Measurements from ENCODE around the gene LAG3.

Gene LAG3

GRCh38 chr12:6827437-6827911 lies 55.2 kb downstream of the LAG3 start:
- Histone ChIP-seq H3K4me2 (ENCODE audit: low read length) (peak overlapping the region; percentile 42), H3K27ac (ENCODE audit: low read depth, low read length) (no peak overlapping the region), H3K4me1 (ENCODE audit: control insufficient read depth, low read length) (peaks cover 21% of the 10 kb centered on the region), H3K9me3 (ENCODE audit: control insufficient read depth, insufficient read depth, low read length) (no peaks in the 10 kb centered on the region), H3K9me2 (replicated peaks; ENCODE audit: control insufficient read depth, low read length) (no peaks in the 10 kb centered on the region), H3K4me3 (ENCODE audit: low read length) (no peak overlapping the region), H3K79me2 (ENCODE audit: control insufficient read depth, low read length) (no peaks in the 10 kb centered on the region), H3K36me3 (ENCODE audit: control insufficient read depth, low read length) (no peaks in the 10 kb centered on the region), H3K27me3 (ENCODE audit: control insufficient read depth, low read length) (peaks cover 92% of the 10 kb centered on the region), H3F3A (ENCODE audit: control insufficient read depth, insufficient read depth) (no peaks in the 10 kb centered on the region), H4K20me1 (ENCODE audit: control insufficient read depth, insufficient read depth, low read depth, low read length) (no peaks in the 10 kb centered on the region)
- TF ChIP-seq EZH2phosphoT487 (IDR thresholded peaks at IDR 0.05; ENCODE audit: borderline replicate concordance, low read length): no peak
- no peak for TF ChIP-seq CTCF (IDR thresholded peaks at IDR 0.05; ENCODE audit: low read depth, low read length, poor library complexity, severe bottlenecking)

Measured in DOHH2 (cell line).